ENCODE results near the gene DHRS7B. TPM values are rescaled to one million over a fixed set of nuclear protein-coding genes. Genes with fewer than 3 reads are reported as not detected.

The DHRS7B gene
- total RNA-seq, 1 donor from 2014 or later = 21.6 TPM

DNA sequence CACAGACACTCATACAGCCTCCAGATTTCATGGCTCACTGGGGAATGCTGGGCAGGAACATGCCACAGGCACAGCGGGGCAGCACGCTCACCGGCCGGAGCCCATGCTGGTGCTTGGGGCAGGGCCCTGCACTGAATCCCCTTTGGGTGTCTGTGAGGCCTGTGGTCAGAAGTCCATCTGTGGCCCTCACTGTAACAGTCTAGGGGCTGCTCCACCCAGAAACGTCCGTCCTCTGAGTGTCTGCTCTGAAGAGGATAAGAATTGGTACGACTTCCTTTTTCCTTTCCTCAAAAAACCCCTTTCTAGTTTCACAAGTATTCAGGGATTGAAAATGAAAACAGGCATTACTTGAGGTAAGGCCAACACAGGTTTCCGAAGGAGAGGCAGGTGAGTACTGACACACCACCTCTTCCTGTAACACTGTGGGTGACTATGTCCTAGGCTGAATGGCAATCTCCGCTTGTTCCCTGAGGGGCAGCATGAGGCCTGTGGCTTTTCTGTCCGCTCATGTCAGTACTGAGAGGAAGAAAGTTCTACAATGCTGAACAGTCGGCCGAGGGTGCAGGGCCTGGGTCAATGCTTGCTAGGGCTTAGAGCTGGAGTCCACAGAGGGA lies 44.7 kb downstream of the DHRS7B start:
- Histone ChIP-seq H3K9ac (no peak overlapping the region), H3K9me3 (ENCODE audit: low read depth) (no peaks in the 10 kb centered on the region), H2AFZ (replicated peaks) (no peak overlapping the region), H3F3A (ENCODE audit: low read depth) (no peaks in the 10 kb centered on the region), H3K4me2 (no peak overlapping the region), H3K27ac (no peak overlapping the region), H3K27me3 (no peaks in the 10 kb centered on the region), H3K4me3 (no peak overlapping the region), H3K79me2 (ENCODE audit: low read depth) (no peaks in the 10 kb centered on the region), H4K20me1 (ENCODE audit: low read depth) (no peaks in the 10 kb centered on the region), H3K36me3 (no peaks in the 10 kb centered on the region), H3K4me1 (no peaks in the 10 kb centered on the region)
- no peaks in the 10 kb centered on the region for H3K9me3 Mint-ChIP-seq
- no peak for DNase-seq (ENCODE audit: low spot score)
- H3K4me3 Mint-ChIP-seq = no peak overlapping the region
- peaks cover 4% of the 10 kb centered on the region for H3K4me1 Mint-ChIP-seq
- peak overlapping the region; percentile 39 for H3K27ac Mint-ChIP-seq
- peaks cover 13% of the 10 kb centered on the region for H3K36me3 Mint-ChIP-seq
- TF ChIP-seq EZH2phosphoT487 (IDR thresholded peaks at IDR 0.05) = no peak
- TF ChIP-seq EZH2 (IDR thresholded peaks at IDR 0.05) = no peak
- TF ChIP-seq, protein P1, sequence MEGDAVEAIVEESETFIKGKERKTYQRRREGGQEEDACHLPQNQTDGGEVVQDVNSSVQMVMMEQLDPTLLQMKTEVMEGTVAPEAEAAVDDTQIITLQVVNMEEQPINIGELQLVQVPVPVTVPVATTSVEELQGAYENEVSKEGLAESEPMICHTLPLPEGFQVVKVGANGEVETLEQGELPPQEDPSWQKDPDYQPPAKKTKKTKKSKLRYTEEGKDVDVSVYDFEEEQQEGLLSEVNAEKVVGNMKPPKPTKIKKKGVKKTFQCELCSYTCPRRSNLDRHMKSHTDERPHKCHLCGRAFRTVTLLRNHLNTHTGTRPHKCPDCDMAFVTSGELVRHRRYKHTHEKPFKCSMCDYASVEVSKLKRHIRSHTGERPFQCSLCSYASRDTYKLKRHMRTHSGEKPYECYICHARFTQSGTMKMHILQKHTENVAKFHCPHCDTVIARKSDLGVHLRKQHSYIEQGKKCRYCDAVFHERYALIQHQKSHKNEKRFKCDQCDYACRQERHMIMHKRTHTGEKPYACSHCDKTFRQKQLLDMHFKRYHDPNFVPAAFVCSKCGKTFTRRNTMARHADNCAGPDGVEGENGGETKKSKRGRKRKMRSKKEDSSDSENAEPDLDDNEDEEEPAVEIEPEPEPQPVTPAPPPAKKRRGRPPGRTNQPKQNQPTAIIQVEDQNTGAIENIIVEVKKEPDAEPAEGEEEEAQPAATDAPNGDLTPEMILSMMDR (IDR thresholded peaks at IDR 0.05) = no peak
- H3K27me3 Mint-ChIP-seq (ENCODE audit: insufficient read depth, low read depth) = no peaks in the 10 kb centered on the region

- H3K27ac ChIP-seq = no peak overlapping the region
- Mint-ChIP-seq H3K36me3 (peaks cover 13% of the 10 kb centered on the region), H3K27me3 (ENCODE audit: insufficient read depth, low read depth) (no peaks in the 10 kb centered on the region), H3K4me3 (no peak overlapping the region), H3K9me3 (no peaks in the 10 kb centered on the region), H3K4me1 (peaks cover 4% of the 10 kb centered on the region), H3K27ac (no peak overlapping the region)
- H2AFZ ChIP-seq (replicated peaks) = no peak overlapping the region
- no peaks in the 10 kb centered on the region for H4K20me1 ChIP-seq (ENCODE audit: low read depth)
- H3K9me3 ChIP-seq (ENCODE audit: low read depth) = no peaks in the 10 kb centered on the region
- H3K9ac ChIP-seq = no peak overlapping the region
- no peaks in the 10 kb centered on the region for H3K27me3 ChIP-seq
- no peak for DNase-seq (ENCODE audit: low spot score)
- no peak overlapping the region for H3K4me3 ChIP-seq
- no peaks in the 10 kb centered on the region for H3K36me3 ChIP-seq
- no peaks in the 10 kb centered on the region for H3K4me1 ChIP-seq
- no peak overlapping the region for H3K4me2 ChIP-seq
- TF ChIP-seq EZH2 (IDR thresholded peaks at IDR 0.05) = no peak
- no peak for TF ChIP-seq EZH2phosphoT487 (IDR thresholded peaks at IDR 0.05)
- TF ChIP-seq, protein P1 (IDR thresholded peaks at IDR 0.05) = no peak
- H3F3A ChIP-seq (ENCODE audit: low read depth) = no peaks in the 10 kb centered on the region
- H3K79me2 ChIP-seq (ENCODE audit: low read depth) = no peaks in the 10 kb centered on the region
These were observed 45.3 kb downstream of the DHRS7B start for GRCh38 chr17:21171970-21172510.

- Histone ChIP-seq H3K4me3 (no peak overlapping the region), H3K9me3 (ENCODE audit: low read depth) (no peaks in the 10 kb centered on the region), H4K20me1 (ENCODE audit: low read depth) (no peaks in the 10 kb centered on the region), H3K27me3 (no peaks in the 10 kb centered on the region), H3K36me3 (no peaks in the 10 kb centered on the region), H3F3A (ENCODE audit: low read depth) (no peaks in the 10 kb centered on the region), H2AFZ (replicated peaks) (no peak overlapping the region), H3K9ac (no peak overlapping the region), H3K4me1 (no peaks in the 10 kb centered on the region), H3K27ac (no peak overlapping the region), H3K79me2 (ENCODE audit: low read depth) (no peaks in the 10 kb centered on the region), H3K4me2 (no peak overlapping the region)
- peaks cover 4% of the 10 kb centered on the region for H3K4me1 Mint-ChIP-seq
- no peak overlapping the region for H3K27ac Mint-ChIP-seq
- H3K9me3 Mint-ChIP-seq = no peaks in the 10 kb centered on the region
- H3K36me3 Mint-ChIP-seq = peaks cover 13% of the 10 kb centered on the region
- TF ChIP-seq EZH2 (IDR thresholded peaks at IDR 0.05) (no peak), EZH2phosphoT487 (IDR thresholded peaks at IDR 0.05) (no peak)
- TF ChIP-seq, protein P1 (IDR thresholded peaks at IDR 0.05) = no peak
- H3K4me3 Mint-ChIP-seq = no peak overlapping the region
- H3K27me3 Mint-ChIP-seq (ENCODE audit: insufficient read depth, low read depth) = no peaks in the 10 kb centered on the region
- no peak for DNase-seq (ENCODE audit: low spot score)
These were observed 46.1 kb downstream of the DHRS7B start for GRCh38 chr17:21172846-21173245.

Measured in neural progenitor cell (in vitro differentiated cells).